ENCODE measurements around the gene PLP2.
A peak's percentile ranks its signal among the peaks of the same experiment; 100 is the strongest.
"Not testable (repeated sequence)": the region's sequence is repeated elsewhere in the genome, so short reads cannot be mapped to it uniquely, and the experiment has no call there.

Gene PLP2

GRCh38 chrX:49163555-49164419 is 7.9 kb upstream of the PLP2 start:
- peak; percentile 73 for DNase-seq (ENCODE audit: low read depth)

GRCh38 chrX:49164589-49165360 is 6.9 kb upstream of the PLP2 start:
- DNase-seq (ENCODE audit: low read depth) = no peak

GRCh38 chrX:49165901-49166881 is 5.5 kb upstream of the PLP2 start:
- DNase-seq (ENCODE audit: low read depth) = peak; percentile 40

GRCh38 chrX:49166914-49167739 is 4.6 kb upstream of the PLP2 start:
- no peak for DNase-seq (ENCODE audit: low read depth)

GRCh38 chrX:49167740-49168108 is 4.0 kb upstream of the PLP2 start:
- DNase-seq (ENCODE audit: low read depth) = no peak

GRCh38 chrX:49172280-49172780 is 632 bp downstream of the PLP2 start:
- peak; percentile 45 for DNase-seq (ENCODE audit: low read depth)

- not testable (repeated sequence) for DNase-seq (ENCODE audit: low read depth)
Measured at GRCh38 chrX:49173544-49173943, 1.8 kb downstream of the PLP2 start.

- no peak for DNase-seq (ENCODE audit: low read depth)
Measured at GRCh38 chrX:49174723-49175122, 3.0 kb downstream of the PLP2 start.

GRCh38 chrX:49175435-49176274 is 4.0 kb downstream of the PLP2 start:
- no peak for DNase-seq (ENCODE audit: low read depth)

- no peak for DNase-seq (ENCODE audit: low read depth)
Measured at GRCh38 chrX:49176421-49177326, 5.0 kb downstream of the PLP2 start.

GRCh38 chrX:49177338-49177833 is 5.7 kb downstream of the PLP2 start:
- DNase-seq (ENCODE audit: low read depth) = no peak

GRCh38 chrX:49177873-49178480 is 6.3 kb downstream of the PLP2 start:
- DNase-seq (ENCODE audit: low read depth) = no peak

- no peak for DNase-seq (ENCODE audit: low read depth)
Measured at GRCh38 chrX:49178537-49178936, 6.8 kb downstream of the PLP2 start.

- no peak for DNase-seq (ENCODE audit: low read depth)
Measured at GRCh38 chrX:49179358-49179757, 7.7 kb downstream of the PLP2 start.

- DNase-seq (ENCODE audit: low read depth) = no peak
Measured at GRCh38 chrX:49183701-49184281, 12.1 kb downstream of the PLP2 start.

- peak; percentile 75 for DNase-seq (ENCODE audit: low read depth)
Measured at GRCh38 chrX:49184294-49185281, 12.9 kb downstream of the PLP2 start.

All from fibroblast of the conjunctiva (primary cell).